Osteoblast (primary cell): ENCODE data around the gene NDUFA7. TPM values are rescaled to one million over a fixed set of nuclear protein-coding genes. Genes with fewer than 3 reads are reported as not detected.

ENCODE experiments used
- DNase-seq: peaks from one replicate; pipeline ENCODE4 v3.0.0; 2011; ENCODE audit warnings: low spot score, mixed read lengths; ENCODE audit not compliant: insufficient read length; ENCODE audit errors: missing footprints
- H2AFZ ChIP-seq: 2 replicates; pipeline ENCODE4 v1.6.0; 2011; ENCODE audit warnings: mild to moderate bottlenecking, low read length
- H3K27ac ChIP-seq: 2 replicates; pipeline ENCODE4 v1.5.1; 2011; ENCODE audit warnings: mild to moderate bottlenecking, low read depth, low read length, moderate library complexity
- H3K27me3 ChIP-seq: 2 replicates; pipeline ENCODE4 v1.6.0; 2012; ENCODE audit warnings: mild to moderate bottlenecking, control low read depth, inconsistent platforms, low read length, moderate library complexity; ENCODE audit not compliant: insufficient read depth
- H3K36me3 ChIP-seq: 2 replicates; pipeline ENCODE4 v1.5.1; 2011; ENCODE audit warnings: mild to moderate bottlenecking, low read length, control low read depth, moderate library complexity; ENCODE audit not compliant: insufficient read depth
- H3K4me1 ChIP-seq: 2 replicates; pipeline ENCODE4 v1.5.1; 2011; ENCODE audit warnings: mild to moderate bottlenecking, low read length, control low read depth, moderate library complexity; ENCODE audit not compliant: insufficient read depth
- H3K4me2 ChIP-seq: 2 replicates; pipeline ENCODE4 v1.6.0; 2011; ENCODE audit warnings: mild to moderate bottlenecking, low read length; ENCODE audit not compliant: insufficient read depth
- H3K4me3 ChIP-seq: fragments of 200-600 bp; sonication (generic); 3 replicates; pipeline ENCODE4 v1.5.1; 2012; ENCODE audit warnings: mild to moderate bottlenecking, low read length, inconsistent platforms; ENCODE audit not compliant: insufficient read depth
- H3K79me2 ChIP-seq: 2 replicates; pipeline ENCODE4 v1.6.0; 2012; ENCODE audit warnings: mild to moderate bottlenecking, low read length, control low read depth, inconsistent platforms; ENCODE audit not compliant: insufficient read depth
- H3K9me3 ChIP-seq: 2 replicates; pipeline ENCODE4 v1.5.1; 2011; ENCODE audit warnings: low read depth, low read length, control low read depth
- H4K20me1 ChIP-seq: 2 replicates; pipeline ENCODE4 v1.6.0; 2012; ENCODE audit warnings: mild to moderate bottlenecking, low read length, control low read depth; ENCODE audit not compliant: insufficient read depth
- CTCF ChIP-seq: IDR thresholded peaks from 2 replicates; pipeline ENCODE4 v1.5.1; 2011; ENCODE audit warnings: mild to moderate bottlenecking, low read depth, low read length, moderate library complexity; ENCODE audit errors: extremely low read depth
- total RNA-seq: library from RNA; depleted of rRNA; stranded (reverse); fragments of >200 nt; gene quantifications from 2 replicates; pipeline ENCODE4 v1.2.3, GENCODE V29; 2012

Gene NDUFA7
- total RNA-seq, 1 donor = 9.0 TPM

- H3K4me1 ChIP-seq = peaks cover 13% of the 10 kb centered on the region
- H4K20me1 ChIP-seq = peaks cover 29% of the 10 kb centered on the region
- no peak overlapping the region for H3K27ac ChIP-seq
- H3K4me2 ChIP-seq = no peak overlapping the region
- DNase-seq = no peak
- H3K79me2 ChIP-seq = peaks cover 27% of the 10 kb centered on the region
- no peak for TF ChIP-seq CTCF
- H2AFZ ChIP-seq = no peak overlapping the region
- no peak overlapping the region for H3K4me3 ChIP-seq
- H3K36me3 ChIP-seq = peaks cover 18% of the 10 kb centered on the region
- no peaks in the 10 kb centered on the region for H3K27me3 ChIP-seq
- H3K9me3 ChIP-seq = no peaks in the 10 kb centered on the region
These were observed 4.3 kb upstream of the NDUFA7 start for GRCh38 chr19:8325454-8325853.

GRCh38 chr19:8324186-8325050 lies 3.2 kb upstream of the NDUFA7 start:
- peak; percentile 81 for DNase-seq
- peaks cover 23% of the 10 kb centered on the region for H3K4me1 ChIP-seq
- no peak overlapping the region for H3K27ac ChIP-seq
- H3K4me3 ChIP-seq = no peak overlapping the region
- H3K9me3 ChIP-seq = no peaks in the 10 kb centered on the region
- no peak overlapping the region for H3K4me2 ChIP-seq
- no peak for TF ChIP-seq CTCF
- peaks cover 38% of the 10 kb centered on the region for H3K79me2 ChIP-seq
- H3K36me3 ChIP-seq = peaks cover 18% of the 10 kb centered on the region
- peaks cover 29% of the 10 kb centered on the region for H4K20me1 ChIP-seq
- no peak overlapping the region for H2AFZ ChIP-seq
- H3K27me3 ChIP-seq = no peaks in the 10 kb centered on the region

- peaks cover 18% of the 10 kb centered on the region for H3K36me3 ChIP-seq
- peaks cover 40% of the 10 kb centered on the region for H3K79me2 ChIP-seq
- TF ChIP-seq CTCF = no peak
- DNase-seq = no peak
- peaks cover 29% of the 10 kb centered on the region for H4K20me1 ChIP-seq
- H3K9me3 ChIP-seq = no peaks in the 10 kb centered on the region
- H3K4me3 ChIP-seq = no peak overlapping the region
- H2AFZ ChIP-seq = no peak overlapping the region
- no peak overlapping the region for H3K4me2 ChIP-seq
- H3K4me1 ChIP-seq = peaks cover 25% of the 10 kb centered on the region
- no peaks in the 10 kb centered on the region for H3K27me3 ChIP-seq
- no peak overlapping the region for H3K27ac ChIP-seq
These were observed 2.6 kb upstream of the NDUFA7 start for GRCh38 chr19:8323781-8324185.

GRCh38 chr19:8322638-8322997 lies 1.4 kb upstream of the NDUFA7 start:
- peaks cover 29% of the 10 kb centered on the region for H4K20me1 ChIP-seq
- no peak for TF ChIP-seq CTCF
- no peak overlapping the region for H2AFZ ChIP-seq
- no peaks in the 10 kb centered on the region for H3K9me3 ChIP-seq
- H3K79me2 ChIP-seq = peaks cover 43% of the 10 kb centered on the region
- no peaks in the 10 kb centered on the region for H3K27me3 ChIP-seq
- peaks cover 25% of the 10 kb centered on the region for H3K4me1 ChIP-seq
- peak overlapping the region; percentile 96 for H3K4me3 ChIP-seq
- H3K36me3 ChIP-seq = peaks cover 18% of the 10 kb centered on the region
- H3K27ac ChIP-seq = no peak overlapping the region
- H3K4me2 ChIP-seq = peak overlapping the region; percentile 96
- DNase-seq = no peak
